Stimulated activated CD8-positive, alpha-beta memory T cell treated with anti-CD3 and anti-CD28 coated beads, Interleukin-7, amount 100 ng/mL, for 48 hours (primary cell): ENCODE data around the gene ABLIM1.

Source experiments
- DNase-seq, 2 donors: peaks; one replicate each; pipeline ENCODE4 v3.0.0-alpha.2; 2020; ENCODE audit warnings: low read depth in 1 of 2; ENCODE audit errors: extremely low read depth in 1 of 2

ABLIM1 gene

GRCh38 chr10:114648368-114648767, 9.7 kb downstream of the ABLIM1 start:
- DNase-seq, result no peak

DNA sequence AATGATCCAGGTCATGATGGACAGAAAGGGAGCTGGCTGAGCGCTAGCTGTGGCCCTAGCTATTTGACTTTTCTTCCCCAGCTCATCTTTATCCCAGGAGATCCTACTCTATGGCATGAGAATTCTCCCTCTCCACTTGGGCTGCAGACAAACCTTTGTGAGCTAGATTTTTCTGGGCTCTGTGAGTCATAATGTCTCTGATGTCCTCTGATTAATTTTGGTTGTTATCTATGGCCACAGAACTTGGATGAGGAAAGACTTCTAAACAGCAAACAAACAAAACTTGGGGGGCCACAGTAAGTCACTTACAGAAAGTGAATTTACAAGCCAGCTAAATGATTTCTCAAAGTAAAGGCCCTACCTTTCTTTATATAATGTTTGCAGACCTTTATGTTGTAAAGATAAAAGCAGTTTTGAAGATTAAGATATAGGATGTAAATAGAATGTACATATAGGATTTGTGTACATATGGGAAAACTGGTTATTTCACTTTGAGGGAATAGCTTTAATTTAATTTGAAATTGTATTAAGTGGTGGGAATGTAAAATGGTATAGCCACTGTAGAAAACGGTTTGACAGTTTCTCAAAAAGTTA, 10.4 kb downstream of the ABLIM1 start:
- no peak for DNase-seq

- DNase-seq, result no peak
Measured at GRCh38 chr10:114646426-114646825, 11.6 kb downstream of the ABLIM1 start.

GRCh38 chr10:114645706-114646105, 12.4 kb downstream of the ABLIM1 start:
- no peak for DNase-seq

DNA sequence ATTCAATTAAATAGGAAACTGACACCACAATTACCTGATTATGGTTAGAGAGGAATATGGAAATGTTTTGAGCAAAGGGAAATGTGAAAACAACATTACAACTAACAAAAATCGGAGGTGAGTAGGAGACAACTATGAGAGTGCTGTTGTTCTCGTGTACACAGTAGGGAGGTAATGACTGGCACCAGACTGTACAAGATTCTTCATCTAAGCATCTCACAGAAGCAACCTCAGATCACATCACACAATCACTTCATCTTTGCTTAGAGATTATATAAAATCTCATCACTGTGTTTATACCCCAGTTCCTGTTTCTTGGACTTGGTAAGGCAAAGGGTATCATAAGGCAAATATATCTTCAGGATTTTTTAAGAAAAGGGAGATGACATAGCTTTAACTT, 14.9 kb downstream of the ABLIM1 start:
- no peak for DNase-seq

DNA sequence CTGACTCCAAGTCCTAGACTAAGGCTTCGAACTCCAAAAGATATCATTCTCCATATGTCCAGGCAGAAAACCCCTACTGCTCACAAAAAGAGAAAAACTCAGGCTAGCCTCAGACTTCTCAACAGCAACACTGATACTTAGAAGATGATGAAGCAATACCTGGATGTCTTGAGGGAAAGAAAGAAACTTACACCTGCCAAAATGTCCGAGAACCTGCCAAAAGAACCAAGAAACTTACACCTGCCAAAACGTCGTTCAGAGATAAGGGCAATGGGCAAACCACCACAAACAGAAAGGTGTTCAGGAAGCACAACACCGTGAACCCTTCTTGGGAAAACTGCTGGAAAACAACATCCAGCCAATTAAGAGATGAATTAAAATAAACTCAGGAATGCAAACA, 15.3 kb downstream of the ABLIM1 start:
- no peak for DNase-seq

DNA sequence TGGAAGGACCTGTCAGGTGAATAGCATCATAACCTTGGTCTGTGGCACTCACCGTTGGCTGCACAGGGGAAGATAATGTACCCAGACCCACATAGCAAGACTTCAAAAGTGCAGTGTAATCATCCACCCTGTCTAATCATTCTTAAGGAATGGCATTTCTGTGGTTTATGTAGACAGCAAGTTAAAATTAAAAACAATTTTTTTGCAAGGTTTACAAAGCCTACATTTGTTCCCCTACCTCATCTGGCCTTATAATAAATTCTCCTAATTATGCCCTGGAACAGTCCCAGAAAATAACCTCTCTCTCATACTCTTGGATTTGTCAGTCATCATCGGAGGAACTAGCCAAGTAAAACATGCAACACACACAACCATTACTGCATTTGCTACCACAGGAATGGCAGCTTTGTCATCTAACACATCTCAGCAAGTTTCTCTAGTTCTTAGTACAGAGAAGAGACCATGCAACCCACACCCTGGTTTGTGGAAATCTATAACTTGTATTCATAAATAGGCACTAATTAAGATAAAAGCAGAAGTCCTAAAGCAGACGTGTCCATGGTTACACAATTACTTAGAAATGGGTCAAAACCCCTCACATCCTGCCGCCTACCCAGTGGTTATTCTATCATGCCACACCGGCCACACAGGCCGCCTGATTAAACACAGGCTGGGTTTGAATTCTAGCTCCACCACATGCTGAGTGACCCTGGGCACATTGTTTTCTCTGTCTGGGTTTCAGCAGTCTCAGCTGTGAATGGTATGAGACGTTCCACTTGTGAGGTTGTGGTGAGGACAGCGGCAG, 19.1 kb downstream of the ABLIM1 start:
- DNase-seq, result no peak

GRCh38 chr10:114635797-114636550, 22.1 kb downstream of the ABLIM1 start:
- no peak for DNase-seq

DNA sequence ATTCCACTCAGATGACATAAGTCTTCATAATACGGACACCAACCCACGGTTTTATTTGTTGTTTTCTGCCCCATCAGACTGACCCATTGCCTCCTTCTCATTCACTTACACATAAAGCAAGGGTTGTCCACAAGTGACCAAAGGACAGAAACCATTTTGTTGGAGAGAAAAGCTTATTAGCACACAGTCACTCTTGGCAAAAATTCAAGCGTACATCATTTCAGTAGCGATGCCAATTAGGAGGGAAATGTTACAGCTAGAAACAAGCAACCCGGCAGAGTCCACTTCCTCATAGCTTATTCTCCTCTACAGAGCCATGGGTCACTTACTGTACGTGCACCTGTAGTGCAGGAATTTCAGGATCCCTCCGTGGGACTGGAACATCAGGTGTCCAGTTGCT, 23.0 kb downstream of the ABLIM1 start:
- no peak for DNase-seq

GRCh38 chr10:114634609-114634979, 23.5 kb downstream of the ABLIM1 start:
- no peak for DNase-seq

DNA sequence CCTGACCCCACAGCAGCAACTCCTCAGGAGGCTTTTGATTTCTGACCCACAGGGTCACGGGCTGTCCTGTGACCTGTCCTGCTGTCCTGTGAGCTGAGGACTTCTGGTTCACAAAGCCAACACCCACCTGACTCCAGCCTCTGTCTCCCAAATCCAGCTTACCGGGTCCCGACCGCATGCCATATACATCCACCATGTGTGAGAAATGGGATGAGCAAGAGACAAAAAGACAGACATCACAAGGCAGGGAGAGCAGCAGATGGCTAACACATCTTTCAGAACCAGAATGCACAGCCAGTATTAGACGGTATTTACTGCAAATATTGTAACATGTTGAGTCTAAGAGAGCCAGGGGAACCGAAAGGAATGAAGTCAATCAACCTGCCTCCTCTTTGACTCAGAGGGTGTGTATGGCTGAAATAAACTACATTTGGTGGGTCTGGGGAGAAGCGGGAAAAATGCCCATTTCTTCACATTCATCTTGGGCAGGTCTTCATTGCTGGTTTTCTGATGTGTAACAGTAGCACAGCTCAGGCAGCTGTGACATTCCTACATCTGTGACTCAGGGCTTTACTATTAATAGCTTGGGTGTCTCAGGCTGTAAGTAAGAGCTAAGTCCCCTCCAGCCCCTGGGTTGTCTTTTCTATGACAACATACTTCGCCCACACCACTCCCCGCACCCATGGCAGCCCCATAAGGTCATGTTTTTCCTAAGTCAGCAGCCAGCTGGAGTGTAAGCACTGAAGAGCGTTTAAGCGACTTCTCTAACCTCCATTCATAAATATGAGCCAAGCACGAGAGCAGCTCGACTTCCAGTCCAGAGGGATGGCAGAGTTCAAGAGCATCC, 25.0 kb downstream of the ABLIM1 start:
- no peak for DNase-seq

GRCh38 chr10:114631666-114632417, 26.2 kb downstream of the ABLIM1 start:
- peak in 1 of 2 donors; percentile 13 for DNase-seq

GRCh38 chr10:114631090-114631665, 26.9 kb downstream of the ABLIM1 start:
- no peak for DNase-seq

DNA sequence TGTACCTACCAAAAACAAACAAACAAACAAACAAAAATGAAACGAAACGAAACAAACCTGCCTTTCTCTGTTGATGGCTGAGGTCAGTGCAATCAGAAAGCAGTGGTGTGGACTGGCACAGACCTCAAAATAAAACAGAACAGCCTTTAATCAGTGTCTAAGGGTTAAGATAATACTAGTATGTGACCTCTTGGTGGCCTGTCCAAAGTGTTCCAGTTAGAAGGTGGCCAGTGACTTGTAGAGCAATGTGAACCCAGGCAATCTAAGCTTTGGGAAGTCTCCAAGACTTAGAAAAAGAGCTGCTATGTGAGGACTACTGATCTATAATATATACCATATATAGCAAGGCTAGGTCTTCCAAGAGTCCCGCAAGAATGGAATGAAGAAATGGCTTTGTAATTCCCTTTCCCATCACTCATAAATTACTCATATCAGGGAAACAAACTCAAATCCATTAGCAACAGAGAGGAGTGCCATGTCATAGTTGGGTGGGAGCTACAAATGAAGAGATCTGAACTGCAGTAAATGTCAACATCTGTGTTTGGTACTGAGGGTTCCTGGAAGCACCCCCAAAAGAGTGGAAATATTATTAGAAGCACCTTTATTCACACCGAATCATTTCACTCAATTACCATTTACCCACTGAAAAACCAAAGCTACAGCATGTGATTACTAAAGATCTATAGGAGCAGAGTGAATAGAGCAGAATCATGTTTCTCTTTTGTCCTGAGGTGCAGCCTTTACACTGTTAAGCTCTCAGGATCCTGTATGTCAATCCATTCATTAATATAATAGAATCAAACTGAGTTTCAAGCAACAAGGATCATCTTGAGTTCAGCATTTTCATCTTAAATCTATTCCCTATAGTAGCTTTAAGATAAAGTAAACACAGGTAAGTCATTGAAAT, 28.0 kb downstream of the ABLIM1 start:
- DNase-seq, result no peak

GRCh38 chr10:114629083-114629823, 28.8 kb downstream of the ABLIM1 start:
- DNase-seq, result no peak

GRCh38 chr10:114628106-114628505, 30.0 kb downstream of the ABLIM1 start:
- DNase-seq, result no peak

- DNase-seq, result no peak
Measured at GRCh38 chr10:114626841-114627240, 31.2 kb downstream of the ABLIM1 start.
